ENCODE data around the gene DAW1.

DAW1 gene

GRCh38 chr2:227889336-227889735 lies 17.9 kb downstream of the DAW1 start:
- TF ChIP-seq CTCF (IDR thresholded peaks at IDR 0.05; ENCODE audit: insufficient read depth, low read length, missing control alignments): no peak
- POLR2A ChIA-PET: no interaction called here
- H3K4me3 ChIP-seq (ENCODE audit: low read depth, low read length): no peak overlapping the region
- CTCF ChIA-PET: interaction anchor here (1.0 to 5.3 kb wide), 16 partner anchors 9 to 1431 kb away, joined by 3 to 55 read pairs (median 6); partner anchors contain the start of gene DAW1
- DNase-seq (ENCODE audit: low read depth, low spot score): no peak

DNA sequence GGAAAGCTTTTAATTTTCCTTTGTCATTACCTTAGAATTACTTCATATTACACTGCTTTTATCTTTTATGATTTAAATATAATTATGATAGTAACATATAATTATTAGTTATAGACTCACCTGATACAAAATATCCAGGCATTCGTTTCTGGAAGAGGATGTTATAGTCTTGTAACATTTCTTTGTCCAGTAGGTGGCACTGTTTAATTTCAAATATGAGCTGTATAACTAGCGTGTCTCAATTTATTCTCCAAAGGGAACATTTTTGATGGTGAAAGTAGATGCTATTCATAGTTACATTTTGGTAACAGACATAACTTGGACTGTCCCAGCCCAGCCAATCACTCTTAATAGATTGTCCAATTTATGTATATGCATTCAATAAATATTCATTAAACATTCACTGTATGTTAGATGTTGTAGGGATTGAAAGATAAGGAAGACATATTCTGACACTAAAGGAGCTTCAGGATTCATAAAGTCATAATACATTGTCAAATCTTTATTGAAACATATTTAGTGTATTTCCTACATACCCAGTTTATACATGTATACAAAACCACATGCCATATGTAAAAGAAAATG lies 19.2 kb downstream of the DAW1 start:
- POLR2A ChIA-PET: no interaction called here

DNA sequence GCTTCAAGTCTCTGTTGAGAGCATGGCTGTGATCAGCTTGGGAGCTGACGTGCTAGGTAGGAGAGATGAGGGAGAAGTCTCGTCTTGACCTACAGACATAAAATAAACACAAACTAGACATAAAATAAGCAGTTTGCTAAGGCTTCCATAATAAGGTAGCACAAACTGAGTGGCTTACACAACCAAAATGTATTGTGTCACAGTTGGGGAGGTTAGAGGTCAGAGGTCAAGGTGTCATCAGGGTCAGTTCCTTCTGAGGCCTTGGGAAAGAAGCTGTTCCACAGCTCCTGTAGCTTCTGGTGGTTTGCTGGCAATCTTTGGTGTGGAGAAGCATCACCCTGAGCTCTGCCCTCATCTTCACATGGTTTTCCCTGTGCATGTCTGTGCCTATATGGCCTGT lies 20.2 kb downstream of the DAW1 start:
- no peak for DNase-seq (ENCODE audit: low read depth, low spot score)
- ChIA-PET POLR2A (no interaction called here), CTCF (interaction anchor here (0.9 to 5.3 kb wide), 8 partner anchors 8 to 1382 kb away, joined by 3 to 55 read pairs (median 26); partner anchors contain the start of gene DAW1)
- no peak for TF ChIP-seq CTCF (IDR thresholded peaks at IDR 0.05; ENCODE audit: insufficient read depth, low read length, missing control alignments)
- H3K4me3 ChIP-seq (ENCODE audit: low read depth, low read length): no peak overlapping the region

More for the DNA sequence above, 19.2 kb downstream of the DAW1 start:
- no peak overlapping the region for H3K4me3 ChIP-seq (ENCODE audit: low read depth, low read length)
- no peak for DNase-seq (ENCODE audit: low read depth, low spot score)
- TF ChIP-seq CTCF (IDR thresholded peaks at IDR 0.05; ENCODE audit: insufficient read depth, low read length, missing control alignments): peak; percentile 27
- CTCF ChIA-PET: interaction anchor here (0.8 to 5.3 kb wide), 22 partner anchors 9 to 1697 kb away, joined by 3 to 55 read pairs (median 5); partner anchors contain the start of gene DAW1

GRCh38 chr2:227903381-227903780 lies 31.9 kb downstream of the DAW1 start:
- ChIA-PET POLR2A (no interaction called here), CTCF (interaction anchor here (1.1 kb wide), 1 partner anchor 13 kb away, joined by 6 read pairs; no protein-coding TSS in a partner anchor)
- DNase-seq (ENCODE audit: low read depth, low spot score): no peak
- no peak overlapping the region for H3K4me3 ChIP-seq (ENCODE audit: low read depth, low read length)
- TF ChIP-seq CTCF (IDR thresholded peaks at IDR 0.05; ENCODE audit: insufficient read depth, low read length, missing control alignments): no peak

GRCh38 chr2:227906991-227907390 lies 35.6 kb downstream of the DAW1 start:
- no peak overlapping the region for H3K4me3 ChIP-seq (ENCODE audit: low read depth, low read length)
- ChIA-PET CTCF (no interaction called here), POLR2A (no interaction called here)
- no peak for TF ChIP-seq CTCF (IDR thresholded peaks at IDR 0.05; ENCODE audit: insufficient read depth, low read length, missing control alignments)
- no peak for DNase-seq (ENCODE audit: low read depth, low spot score)

DNA sequence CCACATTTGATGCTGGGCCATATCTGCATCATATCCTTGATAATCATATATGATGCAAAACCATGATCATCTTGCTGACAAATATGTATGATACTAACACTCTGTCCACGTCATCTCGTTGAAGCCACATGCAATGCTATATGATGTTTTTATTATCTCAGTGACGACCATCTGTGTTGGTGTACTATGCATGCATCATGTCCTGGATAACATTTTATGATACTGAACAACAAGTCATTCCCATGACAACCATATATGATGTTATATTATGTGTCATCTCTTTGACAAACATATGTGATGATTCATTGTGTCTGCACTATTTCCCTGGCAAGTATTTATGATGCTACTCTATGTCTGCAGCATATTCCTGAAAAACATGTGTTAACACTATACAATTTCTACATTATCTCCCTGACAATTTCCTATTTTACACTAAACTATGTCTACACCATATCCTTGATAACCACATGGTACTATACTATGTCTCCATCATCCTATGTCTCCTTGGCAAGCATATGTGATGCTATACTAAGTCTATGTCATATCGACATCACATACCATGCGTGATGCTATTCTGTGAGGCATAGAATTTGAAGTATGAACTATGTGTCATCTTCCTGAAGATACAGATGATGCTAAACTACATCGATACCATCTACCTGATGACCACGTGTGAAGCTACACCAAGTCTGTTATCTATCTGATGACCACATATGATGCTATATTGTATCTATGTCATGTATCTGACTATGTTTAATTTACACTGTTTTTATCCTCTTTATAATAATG lies 37.0 kb downstream of the DAW1 start:
- CTCF ChIA-PET: no interaction called here
- no peak overlapping the region for H3K4me3 ChIP-seq (ENCODE audit: low read depth, low read length)
- no peak for TF ChIP-seq CTCF (IDR thresholded peaks at IDR 0.05; ENCODE audit: insufficient read depth, low read length, missing control alignments)
- POLR2A ChIA-PET: no interaction called here
- no peak for DNase-seq (ENCODE audit: low read depth, low spot score)
